K562 (cell line): Measurements from ENCODE around the gene HOXA10. TPM values are rescaled to one million over a fixed set of nuclear protein-coding genes. Genes with fewer than 3 reads are reported as not detected.

ENCODE experiments used
- ATAC-seq: fragments of 200-7000 bp; cut with Tn5 transposase; 3 replicates; pipeline ENCODE4 v1.9.1; 2020; ENCODE audit warnings: moderate library complexity
- BruUV-seq: library from RNA; stranded (reverse); fragments of 400-500 nt; replicated peaks from 2 replicates; lab custom pipeline; 2021; lab: Mats Ljungman, UMichigan
- CTCF ChIA-PET: fragments of 300-600 bp; formaldehyde crosslinking; extraction: SDS; loops from one replicate; lab custom pipeline; 2021; ENCODE audit warnings: low intra/inter-chr PET ratio; lab: Yijun Ruan, JAX
- POLR2A ChIA-PET: fragments of 300-600, 350-650 bp; sonication (Branson Sonifier 250); formaldehyde crosslinking; extraction: SDS; loops from one replicate; lab custom pipeline; 2021; ENCODE audit warnings: antibody characterized with exemption, inconsistent platforms; lab: Yijun Ruan, JAX
- DNase-seq, 4 experiments: peaks; one replicate each; pipeline versions ENCODE4 v3.0.0 to v3.0.0-alpha.2; 2011 to 2018; ENCODE audit warnings: low spot score in 3 of 4, mixed read lengths in 3 of 4; ENCODE audit errors: extremely low read depth in 1 of 4
- FAIRE-seq: peaks from 2 replicates; lab custom pipeline; 2011; peaks lifted over from hg19 to GRCh38; lab: Jason Lieb, UNC
- H2AFZ ChIP-seq: 2 replicates; pipeline ENCODE4 v1.6.0; 2011; ENCODE audit warnings: low read depth, low read length, control low read depth, inconsistent platforms
- H3K27ac ChIP-seq: fragments of 200-600 bp; 3 replicates; pipeline ENCODE4 v1.8.0; 2011; ENCODE audit warnings: low read depth, mild to moderate bottlenecking, control low read depth, inconsistent platforms, low read length, moderate library complexity, mixed read lengths; ENCODE audit errors: extremely low read depth
- H3K27me3 ChIP-seq, 2 experiments: fragments of 300-600 bp in 1 of 2; 2 replicates in 1 of 2; 3 replicates in 1 of 2; pipeline versions ENCODE4 v1.6.0 to v1.8.0; 2011; ENCODE audit warnings: inconsistent platforms in 2 of 2, low read length in 2 of 2, mild to moderate bottlenecking in 1 of 2, mixed read lengths in 1 of 2, moderate library complexity in 1 of 2; ENCODE audit not compliant: control insufficient read depth in 2 of 2, insufficient read depth in 2 of 2
- H3K36me3 ChIP-seq: fragments of 300-600 bp; 3 replicates; pipeline ENCODE4 v1.8.0; 2011; ENCODE audit warnings: mild to moderate bottlenecking, low read length, inconsistent platforms; ENCODE audit not compliant: control insufficient read depth, insufficient read depth
- H3K4me1 ChIP-seq, 2 experiments: fragments of 200-600 bp in 1 of 2; replicated peaks in 1 of 2; 2 replicates in 1 of 2; 3 replicates in 1 of 2; pipeline versions ENCODE4 v1.5.1 to v1.8.0; 2011; ENCODE audit warnings: inconsistent platforms in 2 of 2, low read length in 2 of 2, mild to moderate bottlenecking in 1 of 2, mixed read lengths in 1 of 2, moderate library complexity in 1 of 2; ENCODE audit not compliant: control insufficient read depth in 2 of 2, insufficient read depth in 2 of 2
- H3K4me2 ChIP-seq: 2 replicates; pipeline ENCODE4 v1.6.1; 2011; ENCODE audit warnings: low read length, control low read depth, inconsistent platforms, mixed read lengths; ENCODE audit not compliant: insufficient read depth
- H3K4me3 ChIP-seq: fragments of 200-600 bp; sonication (generic), shearing (Covaris generic); 2 replicates; pipeline ENCODE4 v1.5.1; 2016; ENCODE audit warnings: control low read depth, inconsistent platforms
- H3K79me2 ChIP-seq: fragments of 200-600 bp; 3 replicates; pipeline ENCODE4 v1.8.0; 2011; ENCODE audit warnings: low read length, inconsistent platforms; ENCODE audit not compliant: control insufficient read depth, insufficient read depth
- H3K9ac ChIP-seq, 2 experiments: 2 replicates each; pipeline versions ENCODE4 v1.6.0 to v1.6.1; 2011; ENCODE audit warnings: low read depth in 2 of 2, low read length in 2 of 2, control low read depth in 1 of 2, inconsistent platforms in 1 of 2, mild to moderate bottlenecking in 1 of 2, mixed read lengths in 1 of 2; ENCODE audit not compliant: insufficient read depth in 1 of 2
- H3K9me1 ChIP-seq: one replicate; pipeline ENCODE4 v1.6.0; 2011; ENCODE audit warnings: inconsistent platforms, mild to moderate bottlenecking, low read length, moderate library complexity; ENCODE audit not compliant: control insufficient read depth, insufficient read depth
- H3K9me3 ChIP-seq: replicated peaks from 2 replicates; pipeline ENCODE4 v1.5.1; 2011; ENCODE audit warnings: low read depth, low read length, inconsistent platforms; ENCODE audit not compliant: control insufficient read depth, insufficient read depth
- H4K20me1 ChIP-seq: replicated peaks from 2 replicates; pipeline ENCODE4 v1.6.1; 2011; ENCODE audit warnings: low read length, inconsistent platforms, mixed read lengths; ENCODE audit not compliant: control insufficient read depth, insufficient read depth
- KLF6 ChIP-seq: fragments of 250-450 bp; sonication (Bioruptor Pico); IDR thresholded peaks from 2 replicates; pipeline ENCODE4 v1.4.0; 2020; ENCODE audit warnings: mild to moderate bottlenecking, moderate library complexity, borderline replicate concordance
- PML ChIP-seq: IDR thresholded peaks from 2 replicates; pipeline ENCODE4 v1.6.1; 2012; ENCODE audit warnings: low read length, inconsistent platforms
- PTBP1 ChIP-seq: fragments of 200-400 bp; formaldehyde crosslinking; IDR thresholded peaks from 2 replicates; pipeline ENCODE4 v1.6.1; 2017; ENCODE audit warnings: low read depth, low read length
- RBM15 ChIP-seq: fragments of 200-400 bp; formaldehyde crosslinking; IDR thresholded peaks from 2 replicates; pipeline ENCODE4 v1.6.1; 2018; ENCODE audit warnings: mild to moderate bottlenecking, low read length, moderate library complexity; ENCODE audit not compliant: insufficient read depth
- ZBTB7A ChIP-seq: IDR thresholded peaks from 2 replicates; pipeline ENCODE4 v1.6.1; 2011; ENCODE audit warnings: low read depth, mild to moderate bottlenecking, low read length, moderate library complexity, borderline replicate concordance; ENCODE audit not compliant: control insufficient read depth
- ZEB2 ChIP-seq: fragments of 450-650 bp; IDR thresholded peaks from 2 replicates; pipeline ENCODE4 v1.6.1; 2016
- ZFX ChIP-seq: sonication (generic); formaldehyde crosslinking; IDR thresholded peaks from 2 replicates; pipeline ENCODE4 v1.8.0; 2022; ENCODE audit warnings: mild to moderate bottlenecking, missing genetic modification reagents, moderate library complexity
- ZNF239 ChIP-seq: fragments of 250-450 bp; sonication (Bioruptor Pico); IDR thresholded peaks from 2 replicates; pipeline ENCODE4 v1.4.0; 2020; ENCODE audit warnings: mild to moderate bottlenecking
- WGBS: fragments of 100-300 bp; shearing (Covaris generic); methylation state at CpG from one replicate; pipeline ENCODE4 v1.1.6; 2016; ENCODE audit warnings: low coverage, mixed read lengths; ENCODE audit not compliant: insufficient coverage; ENCODE audit errors: missing lambda C conversion rate; 5-methylcytosine and 5-hydroxymethylcytosine counted together
- in situ Hi-C: fragments of 300-500 bp; cut with MboI; formaldehyde crosslinking; loops from 4 replicates; pipeline ENCODE4 v1.15.0; 2018; ENCODE audit warnings: inconsistent platforms, mixed read lengths
- intact Hi-C: fragments of 100-400 bp; cut with micrococcal nuclease; formaldehyde crosslinking; loops from 2 replicates; pipeline ENCODE4 v1.14.2; 2022
- polyA plus RNA-seq, 8 experiments: library from polyadenylated mRNA; depleted of rRNA in 4 of 8; stranded (reverse) in 5 of 8; unstranded in 3 of 8; fragments of >200 nt; fragmentation: Nextera tagmentation in 2 of 8; fragmentation: Illumina TruSeq in 1 of 8; extraction: Ambion mirVana in 2 of 8; extraction: Trizol in 1 of 8; gene quantifications; 2 replicates each; pipeline versions ENCODE4 v1.2.1 to v1.2.3, GENCODE V29; 2011 to 2014; ENCODE audit warnings: inconsistent platforms in 1 of 8, missing spikeins in 1 of 8
- total RNA-seq, 7 experiments: library from RNA; depleted of rRNA in 6 of 7; stranded (reverse); fragments of >200 nt in 6 of 7; fragmentation: Illumina TruSeq in 2 of 7; extraction: Trizol in 2 of 7; gene quantifications; 2 replicates each; pipeline versions ENCODE4 v1.2.1 to v1.2.3, GENCODE V29; 2011 to 2021; ENCODE audit warnings: low replicate concordance in 1 of 7
- TF ChIP-seq, protein P1 (sequence below), 2 experiments: fragments of 450-650 bp in 1 of 2; sonication (generic) in 1 of 2; formaldehyde crosslinking in 1 of 2; IDR thresholded peaks in 1 of 2; conservative IDR thresholded peaks in 1 of 2; 2 replicates each; pipeline versions ENCODE4 v1.6.1 to v1.8.1; 2016 to 2023; ENCODE audit warnings: mild to moderate bottlenecking in 2 of 2, moderate library complexity in 2 of 2, inconsistent platforms in 1 of 2, missing genetic modification reagents in 1 of 2
- TF ChIP-seq, protein P2 (sequence below): fragments of 250-450 bp; sonication (Bioruptor Pico); IDR thresholded peaks from 2 replicates; pipeline ENCODE4 v1.4.0; 2020; ENCODE audit warnings: mild to moderate bottlenecking

The HOXA10 gene
- total and polyA plus RNA-seq, 9 of the 15 experiments (the other 6 are each of a cell fraction or from before 2014, with no cell fraction given) = not detected

DNA sequence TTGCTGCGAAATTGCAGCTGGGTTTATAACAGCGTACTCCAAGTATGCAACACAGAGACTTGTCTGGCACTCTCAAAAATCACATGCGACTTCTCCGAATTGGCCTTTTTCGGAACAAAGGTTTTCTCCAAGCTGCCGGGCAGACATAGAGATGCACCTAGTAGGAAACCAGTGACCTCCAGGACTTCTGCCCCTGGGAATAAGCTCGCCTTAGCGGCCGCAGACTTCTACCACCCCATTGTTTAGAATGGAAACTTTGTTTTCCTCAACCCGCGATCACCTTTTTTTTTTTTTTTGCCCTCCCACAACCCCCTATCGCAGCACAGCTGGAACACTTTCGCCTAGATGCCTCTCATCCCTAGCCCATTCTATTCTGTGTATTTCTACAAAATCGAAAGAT, 4.9 kb upstream of the HOXA10 start (continued):
- TF ChIP-seq RBM15 = no peak
- no peak for TF ChIP-seq ZNF239 (CRISPR knock-in tag)
- TF ChIP-seq ZBTB7A = no peak
- no peak for TF ChIP-seq ZFX (CRISPR knock-in tag)
- TF ChIP-seq, all 486 proteins: peak for 0

DNA sequence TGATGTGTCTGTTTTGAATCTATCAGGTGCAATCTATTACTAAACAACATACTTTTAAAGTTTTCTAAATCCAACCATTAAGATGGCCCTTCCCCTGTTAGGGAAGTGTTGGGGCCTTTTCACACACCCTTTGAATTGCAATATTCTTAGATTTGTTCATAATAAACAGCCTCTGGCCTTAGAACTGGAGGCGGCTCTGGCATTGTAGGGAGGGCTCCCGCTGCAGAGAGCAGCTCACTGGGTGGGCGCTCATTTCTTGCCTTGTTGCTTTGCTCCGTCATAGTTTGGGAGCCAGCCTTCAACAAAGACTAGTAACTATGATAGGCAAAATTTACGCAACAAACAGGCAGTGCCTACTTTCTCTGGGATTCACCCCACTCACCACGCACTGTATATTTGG, 4.2 kb upstream of the HOXA10 start:
- H3K27ac ChIP-seq = no peak overlapping the region
- H3K4me3 ChIP-seq = no peak overlapping the region
- ATAC-seq = no peak
- no peaks in the 10 kb centered on the region for H3K9me1 ChIP-seq
- no peak for DNase-seq
- H3K9ac ChIP-seq = no peak overlapping the region
- no peak overlapping the region for H2AFZ ChIP-seq
- intact Hi-C loops = no loop called here
- H3K36me3 ChIP-seq = no peaks in the 10 kb centered on the region
- peaks cover 34 to 74% of the 10 kb centered on the region in 2 experiments for H3K27me3 ChIP-seq
- no peaks in the 10 kb centered on the region; the same call in 1 of the 2 replicates for H3K9me3 ChIP-seq
- FAIRE-seq = no peak
- 11% methylated on average over 6 of the region's 6 CpGs for WGBS
- POLR2A ChIA-PET = interaction anchor here (0.6 kb wide), 1 partner anchor 15 kb away, joined by 3 read pairs; no protein-coding TSS in a partner anchor
- no peaks in the 10 kb centered on the region for H3K79me2 ChIP-seq
- in situ Hi-C loops = no loop called here
- no peaks in the 10 kb centered on the region for H4K20me1 ChIP-seq
- peaks cover 0 to 11% of the 10 kb centered on the region in 2 experiments; a peak in 1 of 5 replicates for H3K4me1 ChIP-seq
- no TSS peak for BruUV-seq
- CTCF ChIA-PET = interaction anchor here (0.7 kb wide), 1 partner anchor 812 kb away, joined by 6 read pairs; no protein-coding TSS in a partner anchor
- H3K4me2 ChIP-seq = no peak overlapping the region
- TF ChIP-seq PML = no peak
- TF ChIP-seq KLF6 (CRISPR knock-in tag) = no peak
- TF ChIP-seq PTBP1 = no peak
- TF ChIP-seq, protein P1, sequence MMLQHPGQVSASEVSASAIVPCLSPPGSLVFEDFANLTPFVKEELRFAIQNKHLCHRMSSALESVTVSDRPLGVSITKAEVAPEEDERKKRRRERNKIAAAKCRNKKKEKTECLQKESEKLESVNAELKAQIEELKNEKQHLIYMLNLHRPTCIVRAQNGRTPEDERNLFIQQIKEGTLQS (IDR thresholded peaks at IDR 0.05) = no peak
- TF ChIP-seq, protein P1 (CRISPR knock-in tag; conservative IDR thresholded peaks at IDR 0.05) = no peak
- TF ChIP-seq, protein P2, sequence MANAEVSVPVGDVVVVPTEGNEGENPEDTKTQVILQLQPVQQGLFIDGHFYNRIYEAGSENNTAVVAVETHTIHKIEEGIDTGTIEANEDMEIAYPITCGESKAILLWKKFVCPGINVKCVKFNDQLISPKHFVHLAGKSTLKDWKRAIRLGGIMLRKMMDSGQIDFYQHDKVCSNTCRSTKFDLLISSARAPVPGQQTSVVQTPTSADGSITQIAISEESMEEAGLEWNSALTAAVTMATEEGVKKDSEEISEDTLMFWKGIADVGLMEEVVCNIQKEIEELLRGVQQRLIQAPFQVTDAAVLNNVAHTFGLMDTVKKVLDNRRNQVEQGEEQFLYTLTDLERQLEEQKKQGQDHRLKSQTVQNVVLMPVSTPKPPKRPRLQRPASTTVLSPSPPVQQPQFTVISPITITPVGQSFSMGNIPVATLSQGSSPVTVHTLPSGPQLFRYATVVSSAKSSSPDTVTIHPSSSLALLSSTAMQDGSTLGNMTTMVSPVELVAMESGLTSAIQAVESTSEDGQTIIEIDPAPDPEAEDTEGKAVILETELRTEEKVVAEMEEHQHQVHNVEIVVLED (CRISPR knock-in tag) = no peak
- TF ChIP-seq ZEB2 = no peak
